Fibroblast of villous mesenchyme (primary cell): ENCODE results near the gene HSPA4L. TPM values are rescaled to one million over a fixed set of nuclear protein-coding genes. Genes with fewer than 3 reads are reported as not detected.

Experiments
- DNase-seq: peaks from one replicate; pipeline ENCODE4 v3.0.0-alpha.2; 2010; ENCODE audit warnings: low read depth
- H3K4me3 ChIP-seq: 2 replicates; pipeline ENCODE4 v1.5.1; 2011; ENCODE audit warnings: low read depth, mild to moderate bottlenecking, low read length
- CTCF ChIP-seq: IDR thresholded peaks from 2 replicates; pipeline ENCODE4 v1.5.1; 2012; ENCODE audit warnings: low read depth, mild to moderate bottlenecking, low read length; ENCODE audit not compliant: insufficient read depth
- total RNA-seq: library from RNA; depleted of rRNA; stranded (reverse); fragments of >200 nt; gene quantifications from 2 replicates; pipeline ENCODE4 v1.2.3, GENCODE V29; 2012

HSPA4L gene
- total RNA-seq, 1 donor, result 6.5 TPM

GRCh38 chr4:127843704-127844600 is 61.8 kb downstream of the HSPA4L start:
- TF ChIP-seq CTCF, result no peak
- H3K4me3 ChIP-seq, result no peak overlapping the region
- no peak for DNase-seq

DNA sequence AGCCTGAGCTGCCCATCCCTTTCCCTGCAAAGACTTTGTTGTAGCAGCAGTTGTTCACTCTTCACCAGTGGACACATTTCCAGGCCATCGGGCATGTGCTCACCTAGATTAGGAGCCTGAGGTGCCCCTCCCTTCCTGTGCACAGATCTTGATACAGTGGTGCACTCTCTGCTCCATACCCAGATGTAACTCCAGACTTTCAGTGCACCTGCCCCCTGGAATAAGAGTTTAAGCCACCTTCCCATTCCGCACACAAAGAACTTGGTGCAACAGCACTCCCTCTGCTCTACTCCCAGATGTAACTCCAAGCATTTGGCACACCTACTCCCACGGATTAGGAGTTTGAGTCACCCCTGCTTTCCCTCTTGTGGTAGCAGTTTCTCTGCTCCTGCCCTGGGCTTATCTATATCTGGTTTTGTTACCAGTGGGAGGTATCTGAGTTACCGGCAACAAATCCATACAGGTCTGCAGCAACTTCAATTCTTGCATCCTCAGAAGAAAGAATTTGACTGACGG is 62.5 kb downstream of the HSPA4L start:
- no peak for DNase-seq
- no peak for TF ChIP-seq CTCF
- H3K4me3 ChIP-seq, result no peak overlapping the region

DNA sequence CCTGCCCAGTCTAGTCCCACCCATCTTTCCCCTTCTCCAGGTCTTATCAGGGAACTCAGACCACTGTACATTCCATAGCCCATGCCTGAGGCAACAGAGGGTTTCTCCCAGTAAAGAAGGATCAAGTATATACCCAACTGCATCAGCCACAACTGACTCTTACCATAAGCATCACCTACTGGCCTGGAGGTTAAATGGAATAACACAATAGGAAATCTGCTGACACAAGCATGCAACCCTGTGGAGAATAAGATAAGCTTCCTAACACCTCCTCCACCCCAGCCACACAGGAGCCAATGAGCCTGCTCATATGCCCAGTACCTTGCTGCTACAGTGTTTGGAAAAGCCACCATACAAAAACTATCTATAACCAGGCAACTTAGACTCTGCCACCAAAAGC is 63.9 kb downstream of the HSPA4L start:
- H3K4me3 ChIP-seq, result no peak overlapping the region
- DNase-seq, result no peak
- no peak for TF ChIP-seq CTCF

GRCh38 chr4:127846765-127847164 is 64.6 kb downstream of the HSPA4L start:
- DNase-seq, result no peak
- no peak overlapping the region for H3K4me3 ChIP-seq
- no peak for TF ChIP-seq CTCF

DNA sequence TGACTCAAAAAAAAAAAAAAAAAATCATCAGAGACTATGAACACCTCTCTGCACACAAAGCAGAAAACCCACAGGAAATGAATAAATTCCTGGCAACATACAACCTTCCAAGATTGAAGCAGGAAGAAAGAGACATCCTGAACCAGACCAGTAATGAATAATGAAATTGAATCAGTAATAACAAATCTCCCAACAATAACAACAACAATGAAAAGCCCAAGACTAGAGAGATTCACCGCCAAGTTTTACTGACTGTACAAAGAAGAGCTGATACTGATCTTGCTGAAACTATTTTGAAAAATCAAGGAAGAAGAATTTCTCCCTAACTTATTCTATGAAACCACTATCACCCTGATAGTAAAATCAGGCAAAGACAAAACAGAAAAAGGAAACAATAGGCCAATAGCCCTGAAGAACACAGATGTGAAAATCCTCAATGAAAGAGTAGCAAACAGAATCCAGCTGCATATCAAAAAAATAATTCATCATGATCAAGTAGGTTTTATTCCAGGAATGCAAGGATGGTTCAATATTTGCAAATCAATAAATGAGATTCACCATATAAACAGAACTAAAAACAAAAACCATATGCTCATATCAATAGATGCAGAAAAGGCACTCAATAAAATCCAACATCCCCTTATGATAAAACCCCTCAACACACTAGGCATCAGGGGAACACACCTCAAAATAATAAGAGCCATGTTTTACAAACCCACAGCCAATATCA is 67.5 kb downstream of the HSPA4L start:
- DNase-seq, result no peak
- H3K4me3 ChIP-seq, result no peak overlapping the region
- no peak for TF ChIP-seq CTCF

GRCh38 chr4:127852661-127853060 is 70.5 kb downstream of the HSPA4L start:
- no peak overlapping the region for H3K4me3 ChIP-seq
- DNase-seq, result no peak
- TF ChIP-seq CTCF, result no peak
